ENCODE data around the gene IGFBPL1.

- TF ChIP-seq CTCF (conservative IDR thresholded peaks at IDR 0.05 in 1 of 2, IDR thresholded peaks at IDR 0.05 in 1 of 2; ENCODE audit: extremely low read depth in 1 of 2, insufficient read depth in 1 of 2, low read depth in 1 of 2, low read length in 2 of 2): no peak
- TF ChIP-seq EZH2 (IDR thresholded peaks at IDR 0.05; ENCODE audit: borderline replicate concordance, low read length): no peak
These were observed 10.1 kb upstream of the IGFBPL1 start for GRCh38 chr9:38434365-38434764.

Data from mammary epithelial cell (primary cell).